Fibroblast of skin of back (primary cell): ENCODE results near the gene PRELP.
A peak's percentile ranks its signal among the peaks of the same experiment; 100 is the strongest.

ENCODE experiments used
- DNase-seq: peaks from one replicate; pipeline ENCODE4 v3.0.0-alpha.2; 2013

PRELP gene

GRCh38 chr1:203478986-203479385 lies 3.4 kb downstream of the PRELP start:
- DNase-seq, result no peak

- DNase-seq, result no peak
Measured at GRCh38 chr1:203479646-203480045, 4.0 kb downstream of the PRELP start.

GRCh38 chr1:203480084-203480483 lies 4.5 kb downstream of the PRELP start:
- peak; percentile 56 for DNase-seq

GRCh38 chr1:203480525-203481084 lies 5.0 kb downstream of the PRELP start:
- DNase-seq, result peak; percentile 98

GRCh38 chr1:203481196-203481595 lies 5.6 kb downstream of the PRELP start:
- DNase-seq, result no peak

GRCh38 chr1:203486618-203487370 lies 11.2 kb downstream of the PRELP start:
- no peak for DNase-seq

GRCh38 chr1:203488539-203488938 lies 12.9 kb downstream of the PRELP start:
- DNase-seq, result no peak

GRCh38 chr1:203490607-203491006 lies 15.0 kb downstream of the PRELP start:
- no peak for DNase-seq

GRCh38 chr1:203491664-203492063 lies 16.1 kb downstream of the PRELP start:
- DNase-seq, result no peak

- DNase-seq, result no peak
Measured at GRCh38 chr1:203492082-203492747, 16.6 kb downstream of the PRELP start.

- DNase-seq, result no peak
Measured at GRCh38 chr1:203492748-203493130, 17.1 kb downstream of the PRELP start.

GRCh38 chr1:203493901-203494300 lies 18.3 kb downstream of the PRELP start, which contains the start of gene OPTC:
TSS of gene OPTC (plus strand) at chr1:203494153. CDS start at chr1:203496006, 1,853 bp downstream.
- no peak for DNase-seq

GRCh38 chr1:203495845-203496244 lies 20.2 kb downstream of the PRELP start:
- no peak for DNase-seq

- no peak for DNase-seq
Measured at GRCh38 chr1:203497269-203497777, 21.7 kb downstream of the PRELP start.

GRCh38 chr1:203499643-203500278 lies 24.2 kb downstream of the PRELP start:
- no peak for DNase-seq

GRCh38 chr1:203500279-203500678 lies 24.7 kb downstream of the PRELP start:
- DNase-seq, result no peak

GRCh38 chr1:203503836-203504235 lies 28.2 kb downstream of the PRELP start:
- no peak for DNase-seq

- peak; percentile 82 for DNase-seq
Measured at GRCh38 chr1:203504400-203505250, 29.0 kb downstream of the PRELP start.

GRCh38 chr1:203505526-203506204 lies 30.1 kb downstream of the PRELP start:
- no peak for DNase-seq

- DNase-seq, result no peak
Measured at GRCh38 chr1:203506858-203507626, 31.4 kb downstream of the PRELP start.

- no peak for DNase-seq
Measured at GRCh38 chr1:203507759-203508158, 32.2 kb downstream of the PRELP start.
